Melanocyte of skin (primary cell): ENCODE data around the gene MS4A10. TPM values are rescaled to one million over a fixed set of nuclear protein-coding genes. Genes with fewer than 3 reads are reported as not detected.

Experiments
- total RNA-seq, 2 donors: library from RNA; depleted of rRNA; stranded (reverse); fragments of >200 nt; gene quantifications; 2 replicates each; pipeline ENCODE4 v1.2.3, GENCODE V29; 2012

MS4A10 gene
- not detected for total RNA-seq

GRCh38 chr11:60785136-60785535 is at the start of gene MS4A10:
Gene MS4A10, plus strand, starts transcription at chr11:60785333. Its CDS starts 5,003 bp downstream, at chr11:60790336.

GRCh38 chr11:60756307-60757032 is 28.7 kb upstream of the MS4A10 start, which contains the start of gene MS4A15:
Gene MS4A15, plus strand, starts transcription at chr11:60756867. Its CDS starts 6,867 bp downstream, at chr11:60763734.

GRCh38 chr11:60841797-60842667 is 56.9 kb downstream of the MS4A10 start, which contains the start of gene CCDC86:
Gene CCDC86, plus strand, starts transcription at chr11:60842113. Its CDS starts 12 bp downstream, at chr11:60842125.

Other genes starting within 250 kb of the MS4A10 start
- gene MS4A8, start 85.7 kb upstream of the MS4A10 start, total RNA-seq, result not detected
- gene MS4A18, start 60.6 kb upstream of the MS4A10 start, total RNA-seq, result not detected
- gene MS4A15, start 28.5 kb upstream of the MS4A10 start, total RNA-seq, result not detected
- gene CCDC86, start 56.8 kb downstream of the MS4A10 start, total RNA-seq, result 10 to 100 TPM; 14.1 to 36.6 TPM
- gene PTGDR2, start 70.6 kb downstream of the MS4A10 start, total RNA-seq, result under 1 TPM; under 0.01 TPM
- under 1 TPM in 1 of 2 donors, not detected in 1; under 0.01 TPM for gene ZP1, start 82.2 kb downstream of the MS4A10 start, total RNA-seq
- 10 to 100 TPM; 49.2 to 78.6 TPM for gene PRPF19, start 121.3 kb downstream of the MS4A10 start, total RNA-seq
- gene TMEM109, start 128.8 kb downstream of the MS4A10 start, total RNA-seq, result 10 to 100 TPM; 49.6 to 59.6 TPM
- gene TMEM132A, start 139.1 kb downstream of the MS4A10 start, total RNA-seq, result 10 to 100 TPM; 11.3 to 31.7 TPM
- gene SLC15A3, start 166.8 kb downstream of the MS4A10 start, total RNA-seq, result 10 to 100 TPM; 18.9 to 30.6 TPM
- gene CD6, start 186.3 kb downstream of the MS4A10 start, total RNA-seq, result under 1 TPM; under 0.01 to 0.33 TPM